Epithelial cell of esophagus (primary cell): ENCODE data around the gene ZNF304.

Experiments used
- DNase-seq: peaks from one replicate; pipeline ENCODE4 v3.0.0; 2010; ENCODE audit warnings: low read depth
- H3K4me3 ChIP-seq: 2 replicates; pipeline ENCODE4 v1.5.1; 2011; ENCODE audit warnings: mild to moderate bottlenecking, low read length, control low read depth
- TF ChIP-seq, protein P1 (sequence below): IDR thresholded peaks from 2 replicates; pipeline ENCODE4 v1.5.1; 2011; ENCODE audit warnings: low read depth, mild to moderate bottlenecking, low read length, control low read depth, inconsistent platforms; ENCODE audit not compliant: insufficient read depth; ENCODE audit errors: missing control alignments

Gene ZNF304

DNA sequence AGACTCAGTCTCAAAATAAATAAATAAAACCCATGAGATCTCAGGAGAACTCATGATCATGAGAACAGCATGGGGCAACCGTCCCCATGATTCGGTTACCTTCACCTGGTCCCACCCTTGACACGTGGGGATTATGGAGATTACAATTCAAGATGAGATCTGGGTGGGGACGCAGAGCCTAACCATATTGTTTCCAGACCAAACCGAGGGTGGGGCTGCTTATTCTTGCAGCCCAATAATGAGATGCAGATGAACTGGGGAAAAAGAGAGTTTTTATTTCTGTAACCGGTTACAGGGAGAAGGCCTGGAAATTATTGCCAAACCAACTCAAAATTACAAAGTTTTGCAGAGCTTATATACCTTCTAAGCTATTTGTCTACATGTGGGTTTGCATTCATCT, 25.1 kb downstream of the ZNF304 start:
- H3K4me3 ChIP-seq, result no peak overlapping the region
- DNase-seq, result no peak
- TF ChIP-seq, protein P1, sequence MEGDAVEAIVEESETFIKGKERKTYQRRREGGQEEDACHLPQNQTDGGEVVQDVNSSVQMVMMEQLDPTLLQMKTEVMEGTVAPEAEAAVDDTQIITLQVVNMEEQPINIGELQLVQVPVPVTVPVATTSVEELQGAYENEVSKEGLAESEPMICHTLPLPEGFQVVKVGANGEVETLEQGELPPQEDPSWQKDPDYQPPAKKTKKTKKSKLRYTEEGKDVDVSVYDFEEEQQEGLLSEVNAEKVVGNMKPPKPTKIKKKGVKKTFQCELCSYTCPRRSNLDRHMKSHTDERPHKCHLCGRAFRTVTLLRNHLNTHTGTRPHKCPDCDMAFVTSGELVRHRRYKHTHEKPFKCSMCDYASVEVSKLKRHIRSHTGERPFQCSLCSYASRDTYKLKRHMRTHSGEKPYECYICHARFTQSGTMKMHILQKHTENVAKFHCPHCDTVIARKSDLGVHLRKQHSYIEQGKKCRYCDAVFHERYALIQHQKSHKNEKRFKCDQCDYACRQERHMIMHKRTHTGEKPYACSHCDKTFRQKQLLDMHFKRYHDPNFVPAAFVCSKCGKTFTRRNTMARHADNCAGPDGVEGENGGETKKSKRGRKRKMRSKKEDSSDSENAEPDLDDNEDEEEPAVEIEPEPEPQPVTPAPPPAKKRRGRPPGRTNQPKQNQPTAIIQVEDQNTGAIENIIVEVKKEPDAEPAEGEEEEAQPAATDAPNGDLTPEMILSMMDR, result no peak

DNA sequence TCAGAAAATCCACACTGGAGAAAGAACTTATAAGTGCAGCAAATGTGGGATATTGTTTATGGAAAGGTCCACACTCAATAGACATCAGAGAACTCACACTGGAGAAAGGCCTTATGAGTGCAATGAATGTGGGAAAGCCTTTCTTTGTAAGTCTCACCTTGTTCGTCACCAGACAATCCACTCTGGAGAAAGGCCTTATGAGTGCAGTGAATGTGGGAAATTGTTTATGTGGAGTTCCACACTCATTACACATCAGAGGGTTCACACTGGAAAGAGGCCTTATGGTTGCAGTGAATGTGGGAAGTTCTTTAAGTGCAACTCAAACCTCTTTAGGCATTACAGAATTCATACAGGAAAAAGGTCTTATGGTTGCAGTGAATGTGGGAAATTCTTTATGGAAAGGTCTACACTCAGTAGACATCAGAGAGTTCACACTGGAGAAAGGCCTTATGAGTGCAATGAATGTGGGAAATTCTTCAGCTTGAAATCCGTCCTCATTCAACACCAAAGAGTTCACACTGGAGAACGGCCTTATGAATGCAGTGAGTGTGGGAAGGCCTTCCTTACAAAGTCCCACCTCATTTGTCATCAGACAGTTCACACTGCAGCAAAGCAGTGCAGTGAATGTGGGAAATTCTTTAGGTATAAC, 26.6 kb downstream of the ZNF304 start:
- TF ChIP-seq, protein P1, result no peak
- DNase-seq, result no peak
- H3K4me3 ChIP-seq, result no peak overlapping the region

DNA sequence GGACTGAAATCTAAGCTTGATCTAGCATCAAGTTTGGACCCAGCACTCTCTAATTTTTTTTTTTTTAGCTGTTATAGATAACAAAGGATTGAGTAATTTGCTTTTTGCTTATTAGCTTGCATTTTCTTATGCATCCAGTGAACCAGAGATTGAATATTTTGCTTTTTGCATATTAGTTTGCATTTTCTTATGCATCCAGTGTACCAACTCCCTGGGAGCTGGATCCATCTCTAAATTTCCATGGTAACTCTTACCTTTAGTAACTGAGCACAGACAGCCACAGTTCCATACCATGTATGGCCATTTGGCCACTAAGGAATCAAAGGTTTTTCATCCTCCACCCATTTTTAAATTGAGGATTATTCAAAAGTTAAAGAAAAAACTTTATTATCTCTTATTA, 29.9 kb downstream of the ZNF304 start:
- no peak for DNase-seq
- TF ChIP-seq, protein P1, result no peak
- no peak overlapping the region for H3K4me3 ChIP-seq

DNA sequence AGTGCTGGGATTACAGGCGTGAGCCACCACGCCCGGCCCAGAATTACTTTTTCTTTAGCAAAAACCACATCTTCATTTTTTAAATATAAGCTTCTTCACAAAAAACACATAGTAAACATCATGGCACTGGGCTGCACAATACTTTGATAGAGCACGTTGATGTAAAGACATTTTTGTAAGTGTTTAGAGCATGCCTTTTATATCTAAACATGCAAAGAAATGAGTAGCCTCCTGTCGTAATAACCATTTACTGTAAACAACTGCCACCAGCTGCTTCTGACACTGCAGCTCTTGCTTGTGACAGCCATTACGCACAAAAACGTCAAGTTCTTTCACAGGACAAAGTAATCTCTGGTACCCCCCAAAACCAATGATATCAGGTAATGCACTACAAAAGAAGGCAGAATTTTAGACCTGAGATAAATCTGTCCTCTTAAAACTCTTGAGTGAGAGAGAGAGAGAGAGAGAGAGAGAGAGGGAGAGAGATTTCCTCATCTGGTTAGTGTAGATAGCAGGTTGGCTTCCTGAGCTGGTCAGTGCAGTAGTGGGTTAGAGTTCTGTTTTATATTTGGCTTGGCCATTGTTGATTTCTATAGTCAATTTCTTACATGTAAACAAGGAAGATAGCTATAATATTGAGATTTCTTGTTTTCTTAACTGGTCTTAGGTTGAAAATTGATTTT, 31.9 kb downstream of the ZNF304 start:
- no peak for DNase-seq
- TF ChIP-seq, protein P1, result no peak
- H3K4me3 ChIP-seq, result no peak overlapping the region

DNA sequence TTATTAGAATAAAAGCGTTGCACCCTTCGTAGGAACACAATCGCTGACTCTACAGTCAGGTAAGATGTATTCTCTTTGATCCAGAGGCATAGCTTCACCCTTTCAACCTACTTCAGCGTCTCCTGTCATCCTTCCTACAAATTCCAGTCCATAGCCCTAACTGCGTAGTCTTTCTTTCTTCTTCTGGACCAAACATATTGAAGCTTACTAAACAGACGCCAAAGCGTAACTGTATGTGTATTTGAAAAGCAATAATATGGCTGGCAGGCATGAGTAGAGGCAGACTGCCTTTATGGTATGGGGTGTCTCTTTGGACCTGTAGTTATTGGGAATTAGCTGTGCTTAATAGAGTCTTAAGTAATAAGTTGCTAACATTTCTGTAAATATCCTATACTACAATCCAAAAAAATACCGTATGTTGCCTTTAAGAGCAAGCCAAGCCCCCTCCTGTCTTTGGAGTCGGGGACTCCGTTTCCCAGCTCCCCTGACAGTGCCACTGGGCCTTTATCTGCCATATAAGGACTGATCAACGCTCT, 38.2 kb downstream of the ZNF304 start:
- H3K4me3 ChIP-seq, result peak overlapping the region; percentile 94
- no peak for DNase-seq
- TF ChIP-seq, protein P1, result no peak

DNA sequence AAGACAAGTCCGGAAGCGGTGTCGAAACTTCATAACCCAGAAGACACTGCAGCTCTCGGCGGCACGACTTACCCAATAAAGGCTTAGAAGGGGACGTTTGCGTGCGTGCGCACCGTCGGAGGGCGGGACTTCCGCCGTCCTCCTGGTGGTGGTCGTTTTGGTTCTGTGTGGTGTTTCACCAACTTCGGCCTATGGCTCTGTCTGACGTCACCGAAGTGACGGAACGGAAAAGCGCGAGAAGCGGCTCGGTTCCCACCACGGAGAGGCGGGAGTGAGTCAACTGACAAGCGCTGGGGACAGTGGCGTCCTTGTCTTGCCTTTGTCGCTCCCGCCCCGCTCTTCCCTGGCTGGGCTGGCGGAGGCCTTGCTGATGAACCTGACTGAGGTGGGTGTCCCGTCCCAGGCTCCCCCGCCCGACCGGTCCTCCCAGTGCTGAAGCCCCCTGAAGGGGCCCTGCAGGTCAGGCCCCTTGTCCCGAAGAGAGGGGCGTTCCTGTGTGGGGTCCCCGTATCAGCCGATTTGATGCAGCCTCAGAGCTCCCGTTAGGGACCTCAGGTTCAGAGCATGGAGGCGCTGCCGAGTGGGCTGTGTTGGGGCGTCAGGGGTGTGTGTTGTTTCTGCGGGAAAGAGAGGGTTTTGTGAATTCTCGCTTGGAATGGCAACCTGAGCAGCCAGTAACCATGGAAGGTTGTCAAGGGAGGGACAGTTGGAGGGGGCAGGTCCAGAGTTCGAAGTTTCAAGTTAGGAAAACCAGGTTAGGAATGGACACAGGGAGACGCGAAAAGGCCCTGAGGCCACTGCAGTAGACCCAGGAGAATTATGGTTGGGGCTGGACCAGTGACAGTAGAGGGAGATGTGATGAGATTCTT, 38.9 kb downstream of the ZNF304 start, which contains the start of gene ZNF548:
TSS of gene ZNF548 (plus strand) at position 125 of the 869 bp plus-strand sequence. CDS start at position 371, 246 bp downstream.
- TF ChIP-seq, protein P1, result no peak
- DNase-seq, result peak; percentile 98
- peak within 1 kb of the TSS; percentile 94 for H3K4me3 ChIP-seq
